ENCODE data around the gene TRPM3.

TRPM3 gene

GRCh38 chr9:70567511-70567910, 553.9 kb downstream of the TRPM3 start:
- no peaks in the 10 kb centered on the region for H3K9me2 ChIP-seq (replicated peaks; ENCODE audit: insufficient read depth, low read length)
- TF ChIP-seq, protein P1, sequence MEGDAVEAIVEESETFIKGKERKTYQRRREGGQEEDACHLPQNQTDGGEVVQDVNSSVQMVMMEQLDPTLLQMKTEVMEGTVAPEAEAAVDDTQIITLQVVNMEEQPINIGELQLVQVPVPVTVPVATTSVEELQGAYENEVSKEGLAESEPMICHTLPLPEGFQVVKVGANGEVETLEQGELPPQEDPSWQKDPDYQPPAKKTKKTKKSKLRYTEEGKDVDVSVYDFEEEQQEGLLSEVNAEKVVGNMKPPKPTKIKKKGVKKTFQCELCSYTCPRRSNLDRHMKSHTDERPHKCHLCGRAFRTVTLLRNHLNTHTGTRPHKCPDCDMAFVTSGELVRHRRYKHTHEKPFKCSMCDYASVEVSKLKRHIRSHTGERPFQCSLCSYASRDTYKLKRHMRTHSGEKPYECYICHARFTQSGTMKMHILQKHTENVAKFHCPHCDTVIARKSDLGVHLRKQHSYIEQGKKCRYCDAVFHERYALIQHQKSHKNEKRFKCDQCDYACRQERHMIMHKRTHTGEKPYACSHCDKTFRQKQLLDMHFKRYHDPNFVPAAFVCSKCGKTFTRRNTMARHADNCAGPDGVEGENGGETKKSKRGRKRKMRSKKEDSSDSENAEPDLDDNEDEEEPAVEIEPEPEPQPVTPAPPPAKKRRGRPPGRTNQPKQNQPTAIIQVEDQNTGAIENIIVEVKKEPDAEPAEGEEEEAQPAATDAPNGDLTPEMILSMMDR (IDR thresholded peaks at IDR 0.05; ENCODE audit: low read length) = no peak
- no peak for TF ChIP-seq EZH2 (optimal IDR thresholded peaks at IDR 0.05; ENCODE audit: low read depth, low read length)
- TF ChIP-seq EZH2phosphoT487 (IDR thresholded peaks at IDR 0.05; ENCODE audit: low read length) = no peak
- no peak overlapping the region for H2AFZ ChIP-seq (ENCODE audit: low read length)
- H3K27me3 ChIP-seq (replicated peaks; ENCODE audit: insufficient read depth, low read length) = no peaks in the 10 kb centered on the region
- no peak overlapping the region for H3K4me2 ChIP-seq (ENCODE audit: low read depth, low read length)
- H3K9me3 ChIP-seq (replicated peaks; ENCODE audit: insufficient read depth, low read length) = no peaks in the 10 kb centered on the region
- H3F3A ChIP-seq (ENCODE audit: insufficient read depth, low read length) = peaks cover 15% of the 10 kb centered on the region
- H3K79me2 ChIP-seq (ENCODE audit: low read length) = no peaks in the 10 kb centered on the region
- no peak for DNase-seq
- no peaks in the 10 kb centered on the region for H4K20me1 ChIP-seq (ENCODE audit: insufficient read depth, low read length)
- no peak overlapping the region for H3K4me3 ChIP-seq (ENCODE audit: low read length)
- H3K4me1 ChIP-seq (ENCODE audit: low read length) = peaks cover 20% of the 10 kb centered on the region
- no peak overlapping the region for H3K9ac ChIP-seq (ENCODE audit: low read length)
- H3K36me3 ChIP-seq (replicated peaks; ENCODE audit: insufficient read depth, low read length) = no peaks in the 10 kb centered on the region
- H3K27ac ChIP-seq (ENCODE audit: low read length) = no peak overlapping the region

DNA sequence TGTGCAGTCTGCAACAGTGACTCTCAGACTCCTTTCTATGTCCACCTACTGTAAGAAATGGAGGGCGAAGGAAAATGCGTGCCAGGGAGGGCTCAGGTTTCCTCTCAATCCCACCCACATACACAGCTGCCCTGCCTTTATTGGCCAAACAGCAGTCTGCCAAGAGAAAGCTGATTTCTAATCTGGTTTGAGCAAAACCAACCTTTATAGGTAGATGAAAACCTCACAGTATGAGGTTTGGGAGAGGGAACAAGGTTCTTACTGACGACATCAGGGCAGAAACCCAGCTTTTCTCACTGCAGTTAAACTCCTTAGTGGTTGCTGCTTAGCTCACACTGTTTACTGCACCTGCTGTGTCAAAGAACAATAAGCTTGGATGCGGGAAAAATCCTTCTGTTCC, 554.7 kb downstream of the TRPM3 start:
- Histone ChIP-seq H3K9ac (ENCODE audit: low read length) (no peak overlapping the region), H3K9me3 (replicated peaks; ENCODE audit: insufficient read depth, low read length) (no peaks in the 10 kb centered on the region), H3K4me2 (ENCODE audit: low read depth, low read length) (no peak overlapping the region), H3K4me3 (ENCODE audit: low read length) (no peak overlapping the region), H3K9me2 (replicated peaks; ENCODE audit: insufficient read depth, low read length) (no peaks in the 10 kb centered on the region), H3K4me1 (ENCODE audit: low read length) (peaks cover 20% of the 10 kb centered on the region), H3F3A (ENCODE audit: insufficient read depth, low read length) (peaks cover 15% of the 10 kb centered on the region), H3K36me3 (replicated peaks; ENCODE audit: insufficient read depth, low read length) (no peaks in the 10 kb centered on the region), H2AFZ (ENCODE audit: low read length) (no peak overlapping the region), H4K20me1 (ENCODE audit: insufficient read depth, low read length) (no peaks in the 10 kb centered on the region), H3K27ac (ENCODE audit: low read length) (no peak overlapping the region), H3K27me3 (replicated peaks; ENCODE audit: insufficient read depth, low read length) (no peaks in the 10 kb centered on the region), H3K79me2 (ENCODE audit: low read length) (no peaks in the 10 kb centered on the region)
- no peak for DNase-seq
- no peak for TF ChIP-seq EZH2phosphoT487 (IDR thresholded peaks at IDR 0.05; ENCODE audit: low read length)
- TF ChIP-seq EZH2 (optimal IDR thresholded peaks at IDR 0.05; ENCODE audit: low read depth, low read length) = no peak
- TF ChIP-seq, protein P1 (IDR thresholded peaks at IDR 0.05; ENCODE audit: low read length) = no peak

GRCh38 chr9:70566066-70566465, 555.4 kb downstream of the TRPM3 start:
- H4K20me1 ChIP-seq (ENCODE audit: insufficient read depth, low read length) = no peaks in the 10 kb centered on the region
- H2AFZ ChIP-seq (ENCODE audit: low read length) = no peak overlapping the region
- no peaks in the 10 kb centered on the region for H3K9me2 ChIP-seq (replicated peaks; ENCODE audit: insufficient read depth, low read length)
- TF ChIP-seq EZH2phosphoT487 (IDR thresholded peaks at IDR 0.05; ENCODE audit: low read length) (no peak), EZH2 (optimal IDR thresholded peaks at IDR 0.05; ENCODE audit: low read depth, low read length) (no peak)
- TF ChIP-seq, protein P1 (IDR thresholded peaks at IDR 0.05; ENCODE audit: low read length) = no peak
- no peaks in the 10 kb centered on the region for H3K27me3 ChIP-seq (replicated peaks; ENCODE audit: insufficient read depth, low read length)
- peaks cover 15% of the 10 kb centered on the region for H3F3A ChIP-seq (ENCODE audit: insufficient read depth, low read length)
- H3K9me3 ChIP-seq (replicated peaks; ENCODE audit: insufficient read depth, low read length) = no peaks in the 10 kb centered on the region
- no peak overlapping the region for H3K4me3 ChIP-seq (ENCODE audit: low read length)
- peaks cover 20% of the 10 kb centered on the region for H3K4me1 ChIP-seq (ENCODE audit: low read length)
- H3K36me3 ChIP-seq (replicated peaks; ENCODE audit: insufficient read depth, low read length) = no peaks in the 10 kb centered on the region
- no peak overlapping the region for H3K4me2 ChIP-seq (ENCODE audit: low read depth, low read length)
- no peak for DNase-seq
- H3K9ac ChIP-seq (ENCODE audit: low read length) = no peak overlapping the region
- H3K79me2 ChIP-seq (ENCODE audit: low read length) = no peaks in the 10 kb centered on the region
- no peak overlapping the region for H3K27ac ChIP-seq (ENCODE audit: low read length)
